Activated CD8-positive, alpha-beta memory T cell treated with anti-CD3 and anti-CD28 coated beads for 1 hour (primary cell): Measurements from ENCODE around the gene RCOR1.

ENCODE experiments used
- DNase-seq, 2 donors: peaks; one replicate each; pipeline ENCODE4 v3.0.0-alpha.2; 2020; ENCODE audit warnings: low read depth in 1 of 2; ENCODE audit errors: extremely low read depth in 1 of 2

RCOR1 gene

GRCh38 chr14:102708494-102708893, 116.0 kb downstream of the RCOR1 start:
- DNase-seq = no peak

- DNase-seq = no peak
Observed at GRCh38 chr14:102711207-102711606, 118.8 kb downstream of the RCOR1 start.

- no peak for DNase-seq
Observed at GRCh38 chr14:102711946-102712345, 119.5 kb downstream of the RCOR1 start.

- no peak for DNase-seq
Observed at GRCh38 chr14:102717276-102717675, 124.8 kb downstream of the RCOR1 start.

- no peak for DNase-seq
Observed at GRCh38 chr14:102722646-102723045, 130.2 kb downstream of the RCOR1 start.

GRCh38 chr14:102723650-102724049, 131.2 kb downstream of the RCOR1 start:
- DNase-seq = no peak

GRCh38 chr14:102726191-102726949, 133.9 kb downstream of the RCOR1 start:
- DNase-seq = no peak

- DNase-seq = no peak
Observed at GRCh38 chr14:102727336-102728095, 135.1 kb downstream of the RCOR1 start.

- no peak for DNase-seq
Observed at GRCh38 chr14:102728501-102728900, 136.1 kb downstream of the RCOR1 start.

GRCh38 chr14:102729268-102729667, 136.8 kb downstream of the RCOR1 start:
- DNase-seq = no peak

- no peak for DNase-seq
Observed at GRCh38 chr14:102729825-102730224, 137.4 kb downstream of the RCOR1 start.

GRCh38 chr14:102731101-102731870, 138.8 kb downstream of the RCOR1 start:
- DNase-seq = no peak

GRCh38 chr14:102731871-102732800, 139.7 kb downstream of the RCOR1 start:
- DNase-seq = no peak

- no peak for DNase-seq
Observed at GRCh38 chr14:102732924-102733323, 140.5 kb downstream of the RCOR1 start.

- no peak for DNase-seq
Observed at GRCh38 chr14:102733326-102733725, 140.9 kb downstream of the RCOR1 start.

GRCh38 chr14:102734436-102734835, 142.0 kb downstream of the RCOR1 start:
- no peak for DNase-seq

- no peak for DNase-seq
Observed at GRCh38 chr14:102736956-102737355, 144.5 kb downstream of the RCOR1 start.

- DNase-seq = no peak
Observed at GRCh38 chr14:102737402-102738372, 145.2 kb downstream of the RCOR1 start.
